GM23338 (cell line): ENCODE results near the gene WNT8B. TPM values are rescaled to one million over a fixed set of nuclear protein-coding genes. Genes with fewer than 3 reads are reported as not detected.

Source experiments
- ATAC-seq: fragments of 200-7000 bp; cut with Tn5 transposase; 3 replicates; pipeline ENCODE4 v1.9.1; 2020
- DNase-seq: peaks from one replicate; pipeline ENCODE4 v3.0.0-alpha.2; 2015; ENCODE audit warnings: low spot score
- H2AFZ ChIP-seq: fragments of 200-600 bp; sonication (generic); 2 replicates; pipeline ENCODE4 v1.8.0; 2016; ENCODE audit warnings: antibody characterized with exemption, mild to moderate bottlenecking, moderate library complexity
- H3F3A ChIP-seq: fragments of 200-600 bp; sonication (generic); replicated peaks from 2 replicates; pipeline ENCODE4 v1.8.0; 2017; ENCODE audit warnings: antibody characterized with exemption, mixed run types, low read depth
- H3K27ac ChIP-seq: fragments of 200-600 bp; sonication (generic); 2 replicates; pipeline ENCODE4 v1.6.1; 2016; ENCODE audit warnings: low read depth
- H3K27me3 ChIP-seq: fragments of 200-600 bp; sonication (generic); 2 replicates; pipeline ENCODE4 v1.8.0; 2016; ENCODE audit warnings: mild to moderate bottlenecking, mixed run types, moderate library complexity; ENCODE audit not compliant: insufficient read depth
- H3K36me3 ChIP-seq: fragments of 200-600 bp; sonication (generic); 2 replicates; pipeline ENCODE4 v1.8.0; 2016; ENCODE audit warnings: mild to moderate bottlenecking; ENCODE audit not compliant: insufficient read depth
- H3K4me1 ChIP-seq: fragments of 200-600 bp; sonication (generic); 2 replicates; pipeline ENCODE4 v1.8.0; 2016; ENCODE audit warnings: mild to moderate bottlenecking, moderate library complexity; ENCODE audit not compliant: insufficient read depth
- H3K4me2 ChIP-seq: fragments of 200-600 bp; sonication (generic); 2 replicates; pipeline ENCODE4 v1.7.1; 2017; ENCODE audit warnings: mixed run types
- H3K4me3 ChIP-seq: fragments of 200-600 bp; sonication (generic); 2 replicates; pipeline ENCODE4 v1.6.1; 2016; ENCODE audit warnings: mixed run types
- H3K79me2 ChIP-seq: fragments of 200-600 bp; sonication (generic); replicated peaks from 2 replicates; pipeline ENCODE4 v1.8.0; 2017; ENCODE audit warnings: mild to moderate bottlenecking; ENCODE audit not compliant: insufficient read depth
- H3K9me2 ChIP-seq: fragments of 200-600 bp; sonication (generic); 2 replicates; pipeline ENCODE4 v1.8.0; 2017; ENCODE audit not compliant: insufficient read depth
- H4K20me1 ChIP-seq: fragments of 200-600 bp; sonication (generic); replicated peaks from 2 replicates; pipeline ENCODE4 v1.8.0; 2017; ENCODE audit warnings: mild to moderate bottlenecking; ENCODE audit not compliant: insufficient read depth
- H3K27ac Mint-ChIP-seq: 2 replicates; pipeline ENCODE4 v1.8.0; 2020; ENCODE audit warnings: inconsistent platforms, mild to moderate bottlenecking, moderate library complexity, mixed read lengths
- H3K27me3 Mint-ChIP-seq: 3 replicates; pipeline ENCODE4 v1.8.0; 2022; ENCODE audit warnings: low read depth, mild to moderate bottlenecking, moderate library complexity, mixed read lengths, inconsistent platforms; ENCODE audit not compliant: insufficient read depth, poor library complexity
- H3K36me3 Mint-ChIP-seq: 3 replicates; pipeline ENCODE4 v1.8.0; 2021; ENCODE audit warnings: low read depth, mild to moderate bottlenecking, inconsistent platforms, moderate library complexity, mixed read lengths
- H3K4me1 Mint-ChIP-seq: 3 replicates; pipeline ENCODE4 v1.8.0; 2020; ENCODE audit warnings: mild to moderate bottlenecking, inconsistent platforms, mixed read lengths
- H3K4me3 Mint-ChIP-seq: 3 replicates; pipeline ENCODE4 v1.8.0; 2021; ENCODE audit warnings: moderate library complexity, mild to moderate bottlenecking, inconsistent platforms, mixed read lengths
- H3K9me3 Mint-ChIP-seq: 3 replicates; pipeline ENCODE4 v1.8.0; 2020; ENCODE audit warnings: moderate library complexity, mild to moderate bottlenecking, inconsistent platforms, mixed read lengths
- CREB1 ChIP-seq: fragments of 250-450 bp; sonication (Bioruptor Pico); IDR thresholded peaks from 2 replicates; pipeline ENCODE4 v1.5.0; 2020; ENCODE audit warnings: low read depth, mild to moderate bottlenecking, moderate library complexity
- CTCF ChIP-seq, 2 experiments: fragments of 200-600 bp in 1 of 2; sonication (generic) in 1 of 2; conservative IDR thresholded peaks; 2 replicates each; pipeline versions ENCODE4 v1.5.1 to v1.6.1; 2016 to 2017; ENCODE audit warnings: antibody characterized with exemption in 2 of 2, low read depth in 2 of 2, mild to moderate bottlenecking in 2 of 2, moderate library complexity in 1 of 2
- EZH2 ChIP-seq: fragments of 200-600 bp; sonication (generic); IDR thresholded peaks from one replicate; pipeline ENCODE4 v1.8.0; 2017; ENCODE audit warnings: antibody characterized with exemption, mild to moderate bottlenecking, low read depth; ENCODE audit not compliant: unreplicated experiment
- EZH2phosphoT487 ChIP-seq: fragments of 200-600 bp; sonication (generic); IDR thresholded peaks from one replicate; pipeline ENCODE4 v1.8.1; 2018; ENCODE audit warnings: antibody characterized with exemption; ENCODE audit not compliant: unreplicated experiment
- JUNB ChIP-seq: IDR thresholded peaks from one replicate; pipeline ENCODE4 v1.6.1; 2016; ENCODE audit warnings: antibody characterized with exemption; ENCODE audit not compliant: unreplicated experiment
- NANOG ChIP-seq: IDR thresholded peaks from 2 replicates; pipeline ENCODE4 v1.6.1; 2016; ENCODE audit warnings: antibody characterized with exemption, borderline replicate concordance
- POLR2AphosphoS5 ChIP-seq: IDR thresholded peaks from 2 replicates; pipeline ENCODE4 v1.6.1; 2016; ENCODE audit warnings: antibody characterized with exemption, low read depth
- STAT1 ChIP-seq: IDR thresholded peaks from one replicate; pipeline ENCODE4 v1.6.1; 2016; ENCODE audit warnings: antibody characterized with exemption; ENCODE audit not compliant: unreplicated experiment
- ZNF114 ChIP-seq: fragments of 250-450 bp; sonication (Bioruptor Pico); IDR thresholded peaks from 2 replicates; pipeline ENCODE4 v1.5.0; 2020; ENCODE audit warnings: mild to moderate bottlenecking, moderate library complexity
- ZNF462 ChIP-seq: fragments of 250-450 bp; sonication (Bioruptor Pico); IDR thresholded peaks from 2 replicates; pipeline ENCODE4 v1.5.0; 2020; ENCODE audit warnings: mild to moderate bottlenecking, moderate library complexity
- polyA plus RNA-seq: library from polyadenylated mRNA; unstranded; fragments of >200 nt; fragmentation: Nextera tagmentation; extraction: Ambion mirVana; gene quantifications from 2 replicates; pipeline ENCODE4 v1.2.1, GENCODE V29; 2016
- total RNA-seq: library from RNA; depleted of rRNA; stranded (reverse); fragments of >200 nt; shearing (Covaris generic); gene quantifications from 2 replicates; pipeline ENCODE4 v1.2.3, GENCODE V29; 2014
- TF ChIP-seq, protein P1 (sequence below): IDR thresholded peaks from one replicate; pipeline ENCODE4 v1.6.1; 2018; ENCODE audit warnings: antibody characterized with exemption; ENCODE audit not compliant: unreplicated experiment
- TF ChIP-seq, protein P2 (sequence below): IDR thresholded peaks from 2 replicates; pipeline ENCODE4 v1.6.1; 2016; ENCODE audit warnings: antibody characterized with exemption

The WNT8B gene
- total and polyA plus RNA-seq, 2 experiments from 2014 or later: 0.74 to 1.3 TPM

- no peak for TF ChIP-seq CTCF (conservative IDR thresholded peaks at IDR 0.05; ENCODE audit: low read depth in 2 of 2)
- no peak for TF ChIP-seq CREB1 (CRISPR knock-in tag)
- TF ChIP-seq EZH2phosphoT487: no peak
- TF ChIP-seq ZNF462 (CRISPR knock-in tag): no peak
- TF ChIP-seq STAT1: no peak
- TF ChIP-seq ZNF114 (CRISPR knock-in tag): no peak
- no peak for TF ChIP-seq NANOG
- TF ChIP-seq, protein P1, sequence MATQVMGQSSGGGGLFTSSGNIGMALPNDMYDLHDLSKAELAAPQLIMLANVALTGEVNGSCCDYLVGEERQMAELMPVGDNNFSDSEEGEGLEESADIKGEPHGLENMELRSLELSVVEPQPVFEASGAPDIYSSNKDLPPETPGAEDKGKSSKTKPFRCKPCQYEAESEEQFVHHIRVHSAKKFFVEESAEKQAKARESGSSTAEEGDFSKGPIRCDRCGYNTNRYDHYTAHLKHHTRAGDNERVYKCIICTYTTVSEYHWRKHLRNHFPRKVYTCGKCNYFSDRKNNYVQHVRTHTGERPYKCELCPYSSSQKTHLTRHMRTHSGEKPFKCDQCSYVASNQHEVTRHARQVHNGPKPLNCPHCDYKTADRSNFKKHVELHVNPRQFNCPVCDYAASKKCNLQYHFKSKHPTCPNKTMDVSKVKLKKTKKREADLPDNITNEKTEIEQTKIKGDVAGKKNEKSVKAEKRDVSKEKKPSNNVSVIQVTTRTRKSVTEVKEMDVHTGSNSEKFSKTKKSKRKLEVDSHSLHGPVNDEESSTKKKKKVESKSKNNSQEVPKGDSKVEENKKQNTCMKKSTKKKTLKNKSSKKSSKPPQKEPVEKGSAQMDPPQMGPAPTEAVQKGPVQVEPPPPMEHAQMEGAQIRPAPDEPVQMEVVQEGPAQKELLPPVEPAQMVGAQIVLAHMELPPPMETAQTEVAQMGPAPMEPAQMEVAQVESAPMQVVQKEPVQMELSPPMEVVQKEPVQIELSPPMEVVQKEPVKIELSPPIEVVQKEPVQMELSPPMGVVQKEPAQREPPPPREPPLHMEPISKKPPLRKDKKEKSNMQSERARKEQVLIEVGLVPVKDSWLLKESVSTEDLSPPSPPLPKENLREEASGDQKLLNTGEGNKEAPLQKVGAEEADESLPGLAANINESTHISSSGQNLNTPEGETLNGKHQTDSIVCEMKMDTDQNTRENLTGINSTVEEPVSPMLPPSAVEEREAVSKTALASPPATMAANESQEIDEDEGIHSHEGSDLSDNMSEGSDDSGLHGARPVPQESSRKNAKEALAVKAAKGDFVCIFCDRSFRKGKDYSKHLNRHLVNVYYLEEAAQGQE: no peak
- TF ChIP-seq, protein P2, sequence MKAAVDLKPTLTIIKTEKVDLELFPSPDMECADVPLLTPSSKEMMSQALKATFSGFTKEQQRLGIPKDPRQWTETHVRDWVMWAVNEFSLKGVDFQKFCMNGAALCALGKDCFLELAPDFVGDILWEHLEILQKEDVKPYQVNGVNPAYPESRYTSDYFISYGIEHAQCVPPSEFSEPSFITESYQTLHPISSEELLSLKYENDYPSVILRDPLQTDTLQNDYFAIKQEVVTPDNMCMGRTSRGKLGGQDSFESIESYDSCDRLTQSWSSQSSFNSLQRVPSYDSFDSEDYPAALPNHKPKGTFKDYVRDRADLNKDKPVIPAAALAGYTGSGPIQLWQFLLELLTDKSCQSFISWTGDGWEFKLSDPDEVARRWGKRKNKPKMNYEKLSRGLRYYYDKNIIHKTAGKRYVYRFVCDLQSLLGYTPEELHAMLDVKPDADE: no peak
- TF ChIP-seq POLR2AphosphoS5: no peak
- no peak for TF ChIP-seq EZH2
- TF ChIP-seq JUNB: no peak
- Histone ChIP-seq H3K4me3 (no peak overlapping the region), H3K4me2 (no peak overlapping the region), H4K20me1 (no peaks in the 10 kb centered on the region), H3F3A (peaks cover 7% of the 10 kb centered on the region), H3K36me3 (no peaks in the 10 kb centered on the region; the same call in 1 of the 2 replicates), H3K9me2 (no peaks in the 10 kb centered on the region), H3K79me2 (no peaks in the 10 kb centered on the region), H3K27me3 (peaks cover 57% of the 10 kb centered on the region), H3K4me1 (peaks cover 25% of the 10 kb centered on the region), H3K27ac (no peak overlapping the region), H2AFZ (no peak overlapping the region)
- Mint-ChIP-seq H3K9me3 (no peaks in the 10 kb centered on the region), H3K4me3 (no peak overlapping the region), H3K27me3 (peaks cover 63% of the 10 kb centered on the region), H3K36me3 (peaks cover 9% of the 10 kb centered on the region), H3K27ac (no peak overlapping the region), H3K4me1 (peaks cover 29% of the 10 kb centered on the region)
- ATAC-seq: no peak
- DNase-seq: no peak
These were observed 26.6 kb downstream of the WNT8B start for GRCh38 chr10:100489396-100489795.
